Activated CD8-positive, alpha-beta memory T cell treated with anti-CD3 and anti-CD28 coated beads for 24 hours (primary cell): Measurements from ENCODE around the gene IFNGR2.
"Not testable (repeated sequence)": the region's sequence is repeated elsewhere in the genome, so short reads cannot be mapped to it uniquely, and the experiment has no call there.

Source experiments
- DNase-seq: peaks from one replicate; pipeline ENCODE4 v3.0.0-alpha.2; 2020

Gene IFNGR2

GRCh38 chr21:33377221-33377920 lies 25.8 kb upstream of the IFNGR2 start:
- no peak for DNase-seq

DNA sequence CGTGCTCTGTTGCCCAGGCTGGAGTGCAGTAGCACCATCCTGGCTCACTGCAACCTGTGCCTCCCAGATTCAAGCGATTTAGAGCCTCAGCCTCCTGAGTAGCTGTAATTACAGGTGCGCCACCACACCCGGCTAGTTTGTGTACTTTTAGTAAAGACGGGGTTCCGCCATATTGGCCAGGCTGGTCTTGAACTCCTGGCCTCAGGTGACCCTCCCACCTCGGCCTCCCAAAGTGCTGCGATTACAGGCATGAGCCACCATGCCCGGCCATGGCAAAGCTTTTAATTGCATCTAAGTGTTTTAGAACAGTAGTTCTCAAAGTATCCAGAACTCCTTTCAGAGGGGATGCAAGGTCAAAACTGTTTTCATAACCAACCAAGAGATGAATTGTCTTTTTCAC lies 25.1 kb upstream of the IFNGR2 start:
- no peak for DNase-seq

DNA sequence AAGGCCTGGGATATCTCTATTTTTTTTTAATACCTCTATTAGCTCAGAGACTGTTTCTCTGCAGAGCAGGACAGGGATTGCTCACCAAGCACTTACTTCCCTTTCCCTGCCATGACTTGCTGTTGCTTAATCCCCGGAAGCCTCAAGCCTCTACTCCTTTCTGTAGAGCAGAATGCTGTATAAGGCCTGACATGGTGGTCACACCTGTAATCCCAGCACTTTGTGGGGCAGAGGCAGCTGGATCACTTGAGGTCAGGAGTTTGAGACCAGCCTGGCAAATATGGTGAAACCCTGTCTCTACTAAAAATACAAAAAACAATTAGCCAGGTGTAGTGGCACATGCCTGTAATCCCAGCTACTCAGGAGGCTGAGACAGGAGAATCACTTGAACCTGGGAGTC lies 23.3 kb upstream of the IFNGR2 start:
- not testable (repeated sequence) for DNase-seq

DNA sequence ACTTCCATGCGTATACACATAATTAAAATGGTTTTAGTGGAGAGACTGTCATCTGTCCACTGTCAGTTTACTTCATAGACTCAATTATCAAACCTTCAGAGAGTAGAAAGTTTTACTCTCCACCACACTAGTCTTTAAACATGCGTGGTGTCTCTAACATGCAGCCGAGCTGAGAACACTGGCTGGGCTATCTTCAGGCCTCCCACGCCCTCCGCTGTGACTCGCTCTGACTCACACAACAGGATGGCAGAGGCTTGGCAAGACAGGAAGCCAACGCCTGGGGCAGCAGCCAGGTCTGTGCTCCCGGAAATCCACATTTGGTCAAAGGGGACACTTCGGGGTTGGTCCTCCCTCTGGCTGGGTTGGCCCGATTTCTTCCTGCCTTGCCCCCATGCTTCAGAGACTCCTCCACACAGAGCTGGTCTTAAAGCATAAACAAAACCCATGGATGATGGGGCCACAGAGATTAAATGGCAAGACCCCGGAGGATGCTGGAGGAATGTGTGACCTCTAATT lies 22.7 kb upstream of the IFNGR2 start:
- peak; percentile 90 for DNase-seq

GRCh38 chr21:33381381-33381780 lies 21.8 kb upstream of the IFNGR2 start:
- DNase-seq = not testable (repeated sequence)

DNA sequence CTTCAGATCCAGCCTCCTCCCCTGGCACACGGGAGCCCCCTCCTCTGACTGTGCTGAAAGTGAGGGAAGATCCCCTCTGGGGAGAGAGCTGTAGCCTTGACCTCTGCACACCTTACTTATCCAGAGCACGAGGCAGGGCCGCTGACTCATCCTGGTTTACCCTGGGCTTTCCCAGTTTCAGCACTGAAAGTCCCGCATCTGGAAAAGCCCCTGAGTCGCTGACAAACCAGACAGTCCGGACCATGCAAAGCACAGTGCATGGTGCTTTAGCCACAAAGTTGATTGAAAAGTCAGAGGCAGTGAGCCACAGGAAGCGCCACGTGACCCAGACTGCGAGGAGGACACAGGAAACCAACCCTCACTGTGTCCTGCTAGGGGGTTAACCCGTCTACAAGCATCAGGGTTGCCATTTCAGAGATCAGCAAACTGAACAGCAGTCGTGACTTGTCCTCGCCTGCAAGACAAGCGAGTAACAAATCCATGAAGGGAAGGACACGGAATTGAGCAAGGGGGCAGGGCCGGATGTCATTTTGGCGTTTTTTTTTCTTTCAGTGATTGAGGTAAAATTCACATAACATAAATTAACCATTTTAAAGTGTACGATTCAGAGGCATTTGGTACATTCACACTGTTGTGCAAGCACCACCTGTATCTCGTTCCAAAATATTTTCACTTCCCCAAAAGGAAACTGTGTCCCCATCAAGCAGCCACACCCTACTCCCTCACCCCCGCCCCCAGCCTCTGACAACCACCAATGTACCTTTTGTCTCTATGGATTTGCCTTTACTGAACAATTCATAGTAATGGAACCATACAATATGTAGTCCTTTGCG lies 19.9 kb upstream of the IFNGR2 start:
- DNase-seq = peak; percentile 80

DNA sequence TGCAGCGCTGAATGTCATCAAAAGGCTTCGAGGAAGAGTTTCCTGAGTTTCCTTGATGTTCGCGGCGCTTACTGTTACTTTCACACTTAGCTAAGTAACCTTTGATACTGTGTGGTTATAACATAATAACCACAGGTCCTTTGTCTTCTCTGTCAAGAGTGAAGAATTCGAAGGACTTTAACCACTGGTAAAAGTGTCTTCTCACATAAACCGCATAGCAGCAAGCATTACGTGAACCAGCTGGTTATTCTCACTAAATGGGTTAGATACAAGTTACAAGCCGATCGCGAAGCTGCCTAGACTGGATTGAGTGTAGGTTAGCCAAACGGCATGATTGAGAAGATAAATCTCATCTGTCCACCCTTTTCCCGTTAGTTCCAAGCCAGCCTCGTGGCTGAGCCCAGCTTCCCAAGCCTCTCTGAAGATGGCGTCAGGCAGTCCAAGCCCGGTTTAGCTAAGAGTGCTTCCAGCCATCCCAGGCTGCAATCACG lies 18.3 kb upstream of the IFNGR2 start:
- DNase-seq = no peak

DNA sequence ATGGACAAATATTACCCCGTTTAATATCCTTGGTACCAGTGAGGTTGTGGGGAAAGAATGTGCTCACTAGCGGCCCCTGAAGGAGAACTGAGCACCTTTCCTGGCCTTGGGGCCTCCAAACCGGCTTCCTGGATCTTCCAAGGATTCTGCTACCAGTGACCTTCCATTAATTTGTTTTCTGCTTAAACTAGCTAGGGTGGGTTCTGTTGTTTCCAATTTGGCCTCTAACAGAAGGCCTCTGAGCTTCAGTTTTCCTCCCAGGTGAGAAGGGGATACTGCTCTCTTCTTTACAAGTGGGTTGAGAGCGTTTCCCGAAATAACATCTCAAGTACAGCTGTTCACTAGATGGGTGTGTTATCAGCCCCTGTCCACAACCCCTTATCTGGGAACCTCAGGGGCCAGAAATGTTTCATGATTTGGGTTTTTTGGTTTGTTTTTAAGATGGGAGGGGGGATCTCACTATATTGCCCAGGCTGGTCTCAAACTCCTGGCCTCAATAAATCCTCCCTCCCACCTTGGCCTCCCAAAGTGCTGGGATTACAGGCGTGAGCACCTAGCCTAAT lies 16.9 kb upstream of the IFNGR2 start:
- no peak for DNase-seq

DNA sequence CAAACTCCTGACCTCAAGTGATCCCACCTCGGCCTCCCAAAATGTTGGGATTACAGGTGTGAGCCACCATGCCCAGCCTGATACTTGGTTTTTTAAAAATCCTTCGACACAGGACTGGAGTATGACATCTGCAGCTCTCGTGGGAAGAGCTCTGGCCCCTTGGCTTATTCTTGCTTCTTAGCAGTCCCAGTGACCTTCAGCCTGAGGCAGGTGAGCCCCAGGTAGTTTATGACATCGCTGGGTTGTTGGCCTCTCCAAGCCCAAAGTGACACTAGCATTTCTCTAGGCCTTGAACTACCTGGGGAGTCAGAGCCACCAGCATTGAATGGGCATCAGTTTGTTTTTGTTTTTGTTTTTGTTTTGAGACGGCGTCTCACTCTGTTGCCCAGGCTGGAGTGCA lies 15.9 kb upstream of the IFNGR2 start:
- no peak for DNase-seq

DNA sequence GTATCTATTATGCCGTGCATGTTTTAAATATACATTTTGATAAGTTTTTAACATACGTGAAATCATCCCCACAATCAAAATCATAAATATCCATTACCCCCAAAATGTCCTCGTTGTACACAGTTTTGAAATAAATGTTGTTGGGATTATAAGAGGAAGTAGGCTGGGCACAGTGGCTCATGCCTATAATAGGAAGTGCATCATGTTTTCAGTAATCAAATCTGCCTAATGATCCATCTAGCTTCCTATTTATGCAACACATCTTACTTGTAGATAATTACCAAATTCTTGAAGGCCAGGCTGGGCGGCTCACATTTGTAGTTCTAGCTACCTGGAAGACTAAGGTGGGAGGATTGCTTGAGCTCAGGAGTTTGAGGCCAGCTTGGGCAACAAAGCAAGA lies 15.0 kb upstream of the IFNGR2 start:
- no peak for DNase-seq

- no peak for DNase-seq
Measured at GRCh38 chr21:33390479-33390878, 12.7 kb upstream of the IFNGR2 start.

- no peak for DNase-seq
Measured at GRCh38 chr21:33391656-33392055, 11.6 kb upstream of the IFNGR2 start.

DNA sequence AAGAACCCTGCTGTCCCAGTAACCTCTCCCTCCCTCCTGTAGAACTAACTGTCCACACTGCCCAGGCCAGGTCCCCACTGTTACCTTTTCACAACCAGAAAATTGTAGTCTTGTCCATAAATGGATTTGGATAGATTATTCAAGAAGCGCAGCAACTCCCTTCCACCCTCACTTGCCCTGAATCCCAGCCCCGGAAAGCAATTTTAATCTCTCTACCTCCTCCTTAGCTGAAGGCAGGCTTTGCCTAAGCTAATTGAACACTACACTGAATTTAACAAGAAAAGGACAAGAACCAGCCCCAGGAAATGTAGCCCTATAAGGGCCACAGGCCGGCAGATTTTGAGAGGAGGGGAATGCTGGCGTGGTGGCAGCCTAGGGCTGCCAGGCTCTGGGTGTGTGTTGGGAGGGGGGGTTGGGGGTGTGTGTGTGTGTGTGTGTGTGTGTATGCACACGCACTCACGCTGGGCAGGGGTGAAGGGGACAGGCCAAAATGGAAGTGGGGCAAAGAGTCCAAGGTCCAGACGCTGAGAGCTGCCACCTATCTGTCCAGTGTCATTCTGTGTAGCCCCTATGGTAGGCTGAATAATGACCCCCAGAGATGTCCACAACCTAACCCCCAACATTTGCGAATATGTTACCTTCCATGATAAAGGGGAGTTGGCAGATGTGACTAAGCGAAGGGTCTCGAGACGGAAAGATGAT lies 10.8 kb upstream of the IFNGR2 start:
- no peak for DNase-seq

DNA sequence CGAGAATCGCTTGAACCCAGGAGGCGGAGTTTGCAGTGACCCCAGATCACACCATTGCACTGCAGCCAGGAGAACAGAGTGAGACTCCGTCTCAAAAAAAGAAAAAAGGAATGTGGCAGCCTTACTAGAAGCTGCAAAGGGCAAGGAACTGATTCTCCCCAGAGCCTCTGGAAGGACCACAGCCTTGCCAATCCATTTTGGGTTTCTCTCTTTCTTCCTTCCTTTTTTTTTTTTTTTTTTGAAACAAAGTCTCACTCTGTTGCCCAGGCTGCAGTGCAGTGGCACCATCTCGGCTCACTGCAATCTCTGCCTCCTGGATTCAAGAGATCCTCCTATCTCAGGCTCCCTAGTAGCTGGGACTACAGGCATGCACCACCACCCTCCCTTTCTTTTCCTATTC lies 9.9 kb upstream of the IFNGR2 start:
- DNase-seq = no peak

GRCh38 chr21:33394260-33394659 lies 9.0 kb upstream of the IFNGR2 start:
- DNase-seq = no peak

GRCh38 chr21:33395891-33396331 lies 7.3 kb upstream of the IFNGR2 start:
- DNase-seq = no peak

DNA sequence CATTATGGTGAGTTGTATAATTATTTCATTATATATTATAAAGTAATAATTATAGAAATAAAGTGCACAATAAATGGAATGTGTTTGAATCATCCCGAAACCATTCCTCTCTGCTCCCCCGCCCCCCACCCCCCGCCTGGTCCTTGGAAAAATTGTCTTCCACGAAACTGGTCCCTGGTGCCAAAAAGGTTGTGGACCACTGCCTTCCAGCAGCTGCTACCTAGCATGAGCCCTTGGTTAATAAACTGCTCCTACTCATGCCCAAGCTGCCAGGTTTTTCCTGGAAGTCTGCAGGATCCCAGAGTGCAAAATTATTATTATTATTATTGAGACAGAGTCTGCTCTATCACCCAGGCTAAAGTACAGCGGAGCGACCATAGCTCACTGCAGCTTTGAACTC lies 6.8 kb upstream of the IFNGR2 start:
- DNase-seq = no peak

DNA sequence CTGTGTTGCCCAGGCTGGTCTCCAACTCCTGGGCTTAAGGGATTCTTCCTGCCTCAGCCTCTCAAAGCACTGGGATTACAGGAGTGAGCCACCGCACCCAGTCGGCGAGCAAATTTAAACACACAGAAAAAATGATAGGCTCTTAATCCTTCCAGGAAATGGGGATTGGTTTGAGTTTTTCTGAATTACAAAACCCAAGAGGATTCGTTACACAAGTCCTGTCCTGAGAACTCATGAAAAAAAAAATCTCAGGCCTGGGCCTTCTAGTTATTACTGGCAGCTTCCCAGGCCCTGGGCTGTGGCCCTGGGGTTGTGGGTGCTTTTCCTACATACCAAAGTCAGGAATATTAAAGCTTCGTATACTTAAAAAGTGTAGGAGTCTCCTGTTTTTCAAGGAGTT lies 6.3 kb upstream of the IFNGR2 start:
- DNase-seq = no peak

GRCh38 chr21:33397717-33398116 lies 5.5 kb upstream of the IFNGR2 start:
- no peak for DNase-seq

DNA sequence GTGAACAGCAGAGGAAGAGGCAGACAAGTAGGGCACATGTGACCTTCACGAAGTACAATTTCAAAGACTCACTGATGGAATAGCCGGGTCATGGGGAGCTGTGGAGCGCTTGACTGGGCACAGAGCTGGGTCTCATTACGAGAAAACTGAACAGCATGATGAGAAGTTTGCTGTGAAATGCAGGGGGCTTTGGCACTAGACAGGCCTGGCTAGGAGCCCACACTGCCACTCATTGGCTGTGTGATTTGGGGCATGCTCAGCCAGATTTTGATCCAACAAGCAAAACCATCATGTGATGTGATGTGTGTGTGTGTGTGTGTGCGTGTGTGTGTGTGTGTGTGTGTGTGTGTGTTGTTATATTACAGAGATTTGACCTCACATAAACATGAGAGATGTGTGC lies 4.9 kb upstream of the IFNGR2 start:
- DNase-seq = no peak

- no peak for DNase-seq
Measured at GRCh38 chr21:33401630-33401992, 1.6 kb upstream of the IFNGR2 start.

- DNase-seq = peak; percentile 66
Measured at GRCh38 chr21:33402001-33402979, 923 bp upstream of the IFNGR2 start.
